Measurements from ENCODE around the gene C6orf136.

The C6orf136 gene

GRCh38 chr6:30664994-30665767 is 18.2 kb downstream of the C6orf136 start:
- no peak for DNase-seq

- peak; percentile 34 to 48 for DNase-seq
These were observed 19.4 kb downstream of the C6orf136 start for GRCh38 chr6:30666300-30666699.

- no peak for DNase-seq
These were observed 24.0 kb downstream of the C6orf136 start for GRCh38 chr6:30670760-30671527.

- peak; percentile 86 to 87 for DNase-seq
These were observed 25.7 kb downstream of the C6orf136 start, which contains the start of gene DHX16 for GRCh38 chr6:30672445-30673253. TSS of gene DHX16 (minus strand) at chr6:30673006. CDS start at chr6:30672841, 165 bp downstream.

- no peak for DNase-seq
These were observed 29.8 kb downstream of the C6orf136 start for GRCh38 chr6:30676660-30677285.

GRCh38 chr6:30678964-30679726 is 32.2 kb downstream of the C6orf136 start:
- DNase-seq = peak; percentile 89 to 90

GRCh38 chr6:30679765-30680535 is 33.0 kb downstream of the C6orf136 start:
- no peak for DNase-seq

- DNase-seq = no peak
These were observed 34.8 kb downstream of the C6orf136 start for GRCh38 chr6:30681766-30682142.

GRCh38 chr6:30682143-30683117 is 35.5 kb downstream of the C6orf136 start:
- peak; percentile 88 to 89 for DNase-seq

GRCh38 chr6:30683183-30683979 is 36.4 kb downstream of the C6orf136 start:
- no peak for DNase-seq

GRCh38 chr6:30683980-30684338 is 37.0 kb downstream of the C6orf136 start:
- no peak for DNase-seq

GRCh38 chr6:30684386-30685156 is 37.6 kb downstream of the C6orf136 start:
- peak; percentile 47 to 48 for DNase-seq

- DNase-seq = no peak
These were observed 38.5 kb downstream of the C6orf136 start for GRCh38 chr6:30685157-30686008.

GRCh38 chr6:30686009-30686907 is 39.3 kb downstream of the C6orf136 start, which contains the start of gene PPP1R18:
TSS of gene PPP1R18 (minus strand) at chr6:30686645. CDS start at chr6:30686018, 627 bp downstream.
- peak; percentile 86 to 87 for DNase-seq

- DNase-seq = peak; percentile 69 to 73
These were observed 40.1 kb downstream of the C6orf136 start for GRCh38 chr6:30686908-30687658.
